B cell (primary cell): Measurements from ENCODE around the gene KLF16. TPM values are rescaled to one million over a fixed set of nuclear protein-coding genes. Genes with fewer than 3 reads are reported as not detected.

Source experiments
- ATAC-seq: fragments of 200-7000 bp; cut with Tn5 transposase; one replicate; pipeline ENCODE4 v1.10.0; 2021; ENCODE audit warnings: low read depth, mild to moderate bottlenecking, moderate number of reproducible peaks, moderate library complexity
- CTCF ChIA-PET: fragments of 350-600 bp; sonication (Branson Sonifier 250); formaldehyde crosslinking; loops from one replicate; lab custom pipeline; 2021; ENCODE audit warnings: antibody characterized with exemption, inconsistent platforms; lab: Charles Lee
- POLR2A ChIA-PET: fragments of 350-600 bp; sonication (Branson Sonifier 250); formaldehyde crosslinking; loops from one replicate; lab custom pipeline; 2021; ENCODE audit warnings: antibody characterized with exemption; lab: Charles Lee
- DNase-seq: peaks from one replicate; pipeline ENCODE4 v3.0.0; 2013
- H2AFZ ChIP-seq: 2 replicates; pipeline ENCODE4 v1.6.1; 2012; ENCODE audit warnings: mild to moderate bottlenecking, low read depth, low read length; ENCODE audit not compliant: insufficient read depth, poor library complexity, severe bottlenecking
- H3K27ac ChIP-seq, 2 donors: 1 replicate in 1 of 2; 2 replicates in 1 of 2; pipeline ENCODE4 v1.5.1; 2012 to 2013; ENCODE audit warnings: low read length in 2 of 2, mild to moderate bottlenecking in 2 of 2, moderate library complexity in 1 of 2
- H3K27me3 ChIP-seq, 4 experiments: fragments of 200-600 bp in 1 of 4; sonication (generic) in 1 of 4; replicated peaks in 1 of 4; 1 replicate in 2 of 4; 2 replicates in 2 of 4; pipeline versions ENCODE4 v1.6.1 to v1.7.0; 2013 to 2016; ENCODE audit warnings: low read length in 3 of 4, mild to moderate bottlenecking in 2 of 4, mixed read lengths in 1 of 4, moderate library complexity in 1 of 4; ENCODE audit not compliant: insufficient read depth in 4 of 4, control insufficient read depth in 3 of 4; ENCODE audit errors: control extremely low read depth in 1 of 4
- H3K36me3 ChIP-seq, 2 experiments: replicated peaks in 1 of 2; 1 replicate in 1 of 2; 2 replicates in 1 of 2; pipeline versions ENCODE4 v1.6.1 to v1.7.1; 2013; ENCODE audit warnings: low read length in 1 of 2; ENCODE audit not compliant: insufficient read depth in 2 of 2, control insufficient read depth in 1 of 2; ENCODE audit errors: control extremely low read depth in 1 of 2, extremely low read depth in 1 of 2
- H3K4me1 ChIP-seq, 2 donors: fragments of 200-600 bp in 1 of 2; sonication (generic) in 1 of 2; 1 replicate in 1 of 2; 2 replicates in 1 of 2; pipeline versions ENCODE4 v1.5.1 to v1.6.1; 2013 to 2017; ENCODE audit warnings: low read length in 2 of 2; ENCODE audit not compliant: control insufficient read depth in 2 of 2, insufficient read depth in 2 of 2
- H3K4me2 ChIP-seq: replicated peaks from 2 replicates; pipeline ENCODE3; 2012; ENCODE audit warnings: mild to moderate bottlenecking, low read depth, low read length; ENCODE audit not compliant: poor library complexity, severe bottlenecking
- H3K4me3 ChIP-seq, 5 experiments: fragments of 200-600 bp in 1 of 5; sonication (generic) in 1 of 5; 1 replicate in 3 of 5; 2 replicates in 2 of 5; pipeline versions ENCODE4 v1.5.1 to v1.7.0; 2011 to 2016; ENCODE audit warnings: low read length in 4 of 5, mild to moderate bottlenecking in 4 of 5, low read depth in 2 of 5, control low read depth in 1 of 5, moderate library complexity in 1 of 5; ENCODE audit not compliant: insufficient read depth in 1 of 5; ENCODE audit errors: control extremely low read depth in 1 of 5, extremely low read depth in 1 of 5
- H3K79me2 ChIP-seq: fragments of 200-600 bp; sonication (generic); one replicate; pipeline ENCODE4 v1.6.0; 2016; ENCODE audit warnings: low read length; ENCODE audit not compliant: control insufficient read depth, insufficient read depth
- H3K9ac ChIP-seq: fragments of 200-600 bp; sonication (generic); 2 replicates; pipeline ENCODE4 v1.6.1; 2017; ENCODE audit warnings: mild to moderate bottlenecking, low read length, moderate library complexity
- H3K9me3 ChIP-seq, 3 donors: one replicate each; pipeline versions ENCODE4 v1.6.1 to v1.7.1; 2013; ENCODE audit warnings: low read length in 2 of 3; ENCODE audit not compliant: control insufficient read depth in 2 of 3, insufficient read depth in 1 of 3; ENCODE audit errors: control extremely low read depth in 1 of 3
- H4K20me1 ChIP-seq: 2 replicates; pipeline ENCODE4 v1.6.0; 2012; ENCODE audit warnings: mild to moderate bottlenecking, low read length; ENCODE audit not compliant: insufficient read depth, control insufficient read depth, poor library complexity, severe bottlenecking
- H3K27ac Mint-ChIP-seq: one replicate; pipeline ENCODE4 v1.8.0; 2021; ENCODE audit warnings: mixed read lengths
- H3K27me3 Mint-ChIP-seq: one replicate; pipeline ENCODE4 v1.8.0; 2021; ENCODE audit warnings: mixed read lengths
- H3K4me1 Mint-ChIP-seq: one replicate; pipeline ENCODE4 v1.8.0; 2021; ENCODE audit warnings: mixed read lengths
- H3K4me3 Mint-ChIP-seq: one replicate; pipeline ENCODE4 v1.8.0; 2021; ENCODE audit warnings: mixed read lengths
- H3K9me3 Mint-ChIP-seq: one replicate; pipeline ENCODE4 v1.8.0; 2022; ENCODE audit warnings: mixed read lengths; ENCODE audit not compliant: insufficient read depth
- EZH2 ChIP-seq: IDR thresholded peaks from 2 replicates; pipeline ENCODE4 v1.6.1; 2012; ENCODE audit warnings: borderline replicate concordance, low read depth, mild to moderate bottlenecking, moderate library complexity, low read length; ENCODE audit not compliant: insufficient read depth, poor library complexity, severe bottlenecking
- WGBS: methylation state at CpG from one replicate; pipeline ENCODE4 v1.1.5; 2013; ENCODE audit warnings: missing lambda C conversion rate; ENCODE audit not compliant: insufficient coverage; 5-methylcytosine and 5-hydroxymethylcytosine counted together
- intact Hi-C: fragments of 100-400 bp; cut with micrococcal nuclease; formaldehyde crosslinking; loops from one replicate; pipeline ENCODE4 v1.10.0; 2022
- polyA plus RNA-seq: library from polyadenylated mRNA; depleted of rRNA; stranded (reverse); fragments of >200 nt; gene quantifications from 2 replicates; pipeline ENCODE4 v1.2.3, GENCODE V29; 2012
- total RNA-seq, 2 donors: library from RNA; stranded (reverse); fragments of 120-200 nt in 1 of 2; gene quantifications; 1 replicate in 1 of 2; 2 replicates in 1 of 2; pipeline versions ENCODE4 v1.2.3 to v1.2.4, GENCODE V29; 2013 to 2022
- TF ChIP-seq, protein P1 (sequence below): fragments of 200-600 bp; IDR thresholded peaks from one replicate; pipeline ENCODE4 v1.8.0; 2022; ENCODE audit warnings: antibody characterized with exemption, mild to moderate bottlenecking

KLF16 gene
- total and polyA plus RNA-seq, 2 donors (not counting 1 experiment from before 2014, with no cell fraction given): 29.7 to 49.0 TPM

GRCh38 chr19:1846517-1847204 lies 16.7 kb downstream of the KLF16 start:
- CTCF ChIA-PET: interaction anchor here (0.6 to 1.5 kb wide), 2 partner anchors 20 to 526 kb away, joined by 3 to 5 read pairs; no protein-coding TSS in a partner anchor
- no peak for DNase-seq
- H3K4me1 Mint-ChIP-seq: peaks cover 62% of the 10 kb centered on the region
- ATAC-seq: no peak
- peak overlapping the region; percentile 82 for H3K27ac Mint-ChIP-seq
- no peaks in the 10 kb centered on the region for H3K9me3 ChIP-seq
- intact Hi-C loops: loop anchor here (5.0 kb wide), 1 partner anchor 194 kb away; the partner anchor contains the start of gene TCF3
- H3K27me3 Mint-ChIP-seq: no peaks in the 10 kb centered on the region
- H3K4me3 ChIP-seq: peak overlapping the region in 2 of 5 experiments; percentile 83 to 95
- peaks cover 70% of the 10 kb centered on the region for H4K20me1 ChIP-seq
- peaks cover 41 to 63% of the 10 kb centered on the region in 2 donors for H3K4me1 ChIP-seq
- no peak overlapping the region for H3K27ac ChIP-seq
- no peaks in the 10 kb centered on the region for H3K27me3 ChIP-seq
- peak overlapping the region; percentile 90 for H3K4me3 Mint-ChIP-seq
- TF ChIP-seq, protein P1, sequence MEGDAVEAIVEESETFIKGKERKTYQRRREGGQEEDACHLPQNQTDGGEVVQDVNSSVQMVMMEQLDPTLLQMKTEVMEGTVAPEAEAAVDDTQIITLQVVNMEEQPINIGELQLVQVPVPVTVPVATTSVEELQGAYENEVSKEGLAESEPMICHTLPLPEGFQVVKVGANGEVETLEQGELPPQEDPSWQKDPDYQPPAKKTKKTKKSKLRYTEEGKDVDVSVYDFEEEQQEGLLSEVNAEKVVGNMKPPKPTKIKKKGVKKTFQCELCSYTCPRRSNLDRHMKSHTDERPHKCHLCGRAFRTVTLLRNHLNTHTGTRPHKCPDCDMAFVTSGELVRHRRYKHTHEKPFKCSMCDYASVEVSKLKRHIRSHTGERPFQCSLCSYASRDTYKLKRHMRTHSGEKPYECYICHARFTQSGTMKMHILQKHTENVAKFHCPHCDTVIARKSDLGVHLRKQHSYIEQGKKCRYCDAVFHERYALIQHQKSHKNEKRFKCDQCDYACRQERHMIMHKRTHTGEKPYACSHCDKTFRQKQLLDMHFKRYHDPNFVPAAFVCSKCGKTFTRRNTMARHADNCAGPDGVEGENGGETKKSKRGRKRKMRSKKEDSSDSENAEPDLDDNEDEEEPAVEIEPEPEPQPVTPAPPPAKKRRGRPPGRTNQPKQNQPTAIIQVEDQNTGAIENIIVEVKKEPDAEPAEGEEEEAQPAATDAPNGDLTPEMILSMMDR: no peak
- TF ChIP-seq EZH2: no peak
- no peak overlapping the region for H2AFZ ChIP-seq
- no peaks in the 10 kb centered on the region for H3K9me3 Mint-ChIP-seq
- peak overlapping the region; percentile 100 for H3K4me2 ChIP-seq
- WGBS: 92% methylated on average over 28 of the region's 29 CpGs
- POLR2A ChIA-PET: no interaction called here
- peak overlapping the region; percentile 89 for H3K9ac ChIP-seq
- peaks cover 78% of the 10 kb centered on the region for H3K79me2 ChIP-seq
- peaks cover 0 to 13% of the 10 kb centered on the region in 2 experiments for H3K36me3 ChIP-seq

- CTCF ChIA-PET: no interaction called here
- no peak for ATAC-seq
- Histone ChIP-seq H2AFZ (no peak overlapping the region), H3K9me3 (no peaks in the 10 kb centered on the region), H3K9ac (no peak overlapping the region), H3K4me1 (peaks cover 36 to 53% of the 10 kb centered on the region in 2 donors), H3K4me2 (peak overlapping the region; percentile 100), H3K79me2 (peaks cover 83% of the 10 kb centered on the region), H3K4me3 (no peak overlapping the region), H3K36me3 (peaks cover 0 to 14% of the 10 kb centered on the region in 2 experiments), H3K27me3 (no peaks in the 10 kb centered on the region), H4K20me1 (peaks cover 75% of the 10 kb centered on the region), H3K27ac (no peak overlapping the region)
- DNase-seq: no peak
- intact Hi-C loops: loop anchor here (5.0 kb wide), 1 partner anchor 193 kb away; the partner anchor contains the start of gene TCF3
- no peak overlapping the region for H3K27ac Mint-ChIP-seq
- H3K4me1 Mint-ChIP-seq: peaks cover 64% of the 10 kb centered on the region
- no peaks in the 10 kb centered on the region for H3K9me3 Mint-ChIP-seq
- WGBS: 98% methylated on average over 11 of the region's 11 CpGs
- TF ChIP-seq EZH2: no peak
- TF ChIP-seq, protein P1: no peak
- POLR2A ChIA-PET: no interaction called here
- no peak overlapping the region for H3K4me3 Mint-ChIP-seq
- H3K27me3 Mint-ChIP-seq: no peaks in the 10 kb centered on the region
These were observed 17.7 kb downstream of the KLF16 start for GRCh38 chr19:1845642-1846041.
